Muscle layer of duodenum (tissue), 2 donors: ENCODE measurements around the gene CEP85.
"Not testable (repeated sequence)": the region's sequence is repeated elsewhere in the genome, so short reads cannot be mapped to it uniquely, and the experiment has no call there.

Source experiments
- H3K27ac ChIP-seq: one replicate; pipeline ENCODE4 v1.7.0; 2013; ENCODE audit warnings: mild to moderate bottlenecking, low read length
- H3K27me3 ChIP-seq: one replicate; pipeline ENCODE4 v1.7.0; 2013; ENCODE audit warnings: low read depth, mild to moderate bottlenecking, control low read depth, low read length
- H3K36me3 ChIP-seq, 2 donors: one replicate each; pipeline ENCODE4 v1.7.0; 2013; ENCODE audit warnings: low read length in 2 of 2, control low read depth in 1 of 2, mild to moderate bottlenecking in 1 of 2; ENCODE audit not compliant: insufficient read depth in 2 of 2, control insufficient read depth in 1 of 2
- H3K4me1 ChIP-seq, 2 donors: one replicate each; pipeline ENCODE4 v1.7.0; 2013; ENCODE audit warnings: low read length in 2 of 2, mild to moderate bottlenecking in 2 of 2, control low read depth in 1 of 2, moderate library complexity in 1 of 2; ENCODE audit not compliant: insufficient read depth in 2 of 2, control insufficient read depth in 1 of 2
- H3K4me3 ChIP-seq, 2 donors: one replicate each; pipeline ENCODE4 v1.7.0; 2013; ENCODE audit warnings: low read length in 2 of 2, low read depth in 1 of 2, mild to moderate bottlenecking in 1 of 2
- H3K9me3 ChIP-seq, 2 donors: one replicate each; pipeline ENCODE4 v1.7.0; 2013; ENCODE audit warnings: low read length in 2 of 2, control low read depth in 1 of 2, mild to moderate bottlenecking in 1 of 2; ENCODE audit not compliant: control insufficient read depth in 1 of 2
- donor health status: healthy.

Gene CEP85

DNA sequence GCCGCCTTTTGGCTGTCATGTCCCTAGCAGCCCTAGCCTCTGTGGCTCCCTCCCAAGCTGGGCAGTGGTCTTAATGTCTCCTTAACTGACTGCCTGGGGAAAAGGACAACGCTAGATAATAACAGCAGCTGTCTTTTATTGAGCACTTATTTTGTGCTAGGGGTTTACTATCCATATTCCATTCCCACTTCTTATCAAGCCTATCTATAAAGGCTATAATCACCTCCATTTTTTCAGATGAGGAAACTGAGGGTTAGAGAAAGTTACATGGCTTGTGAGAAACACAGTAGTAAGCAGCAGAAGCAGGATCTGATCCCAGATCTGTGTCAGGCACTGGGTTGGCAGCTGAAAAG lies 52.0 kb downstream of the CEP85 start:
- H3K4me1 ChIP-seq: peaks cover 23 to 24% of the 10 kb centered on the region in 2 donors
- peak overlapping the region; percentile 14 for H3K27ac ChIP-seq
- no peaks in the 10 kb centered on the region for H3K9me3 ChIP-seq

DNA sequence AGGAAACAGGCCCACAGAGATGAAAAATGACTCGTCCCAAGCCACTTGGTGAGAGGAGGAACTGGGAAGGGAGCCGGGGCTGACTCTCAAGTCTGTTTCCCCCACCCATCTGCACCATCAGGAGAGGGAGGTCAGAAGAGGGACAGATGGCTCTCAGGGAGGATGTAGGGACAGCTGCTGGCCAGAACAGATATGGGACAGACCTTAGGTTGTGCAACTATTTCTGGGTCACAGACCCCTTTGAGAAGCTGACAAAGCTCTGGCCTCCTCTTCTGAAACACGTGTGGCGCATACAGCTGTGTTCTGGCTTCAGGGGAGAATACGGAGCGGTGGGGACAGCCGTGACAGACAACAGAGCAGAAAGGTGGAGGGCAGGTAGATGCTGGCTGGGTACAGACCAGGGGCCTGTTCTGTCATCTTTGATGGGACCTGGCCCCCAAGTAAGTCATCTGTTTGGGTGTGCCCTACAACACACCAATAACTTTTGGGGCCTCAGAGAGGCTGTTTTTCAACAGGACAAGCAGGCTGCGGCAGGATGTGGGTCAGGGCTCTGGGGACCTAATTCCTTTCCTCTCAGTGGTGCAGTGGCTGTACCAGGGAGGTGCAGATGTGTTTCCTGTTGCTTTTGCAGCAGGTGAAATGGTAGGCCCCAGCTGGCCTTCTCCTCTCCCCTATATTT lies 53.2 kb downstream of the CEP85 start:
- Histone ChIP-seq H3K27ac (peak overlapping the region; percentile 56), H3K9me3 (no peaks in the 10 kb centered on the region), H3K4me1 (peaks cover 15 to 23% of the 10 kb centered on the region in 2 donors), H3K36me3 (no peaks in the 10 kb centered on the region), H3K27me3 (no peaks in the 10 kb centered on the region), H3K4me3 (no peak overlapping the region)

More for the DNA sequence above, 52.0 kb downstream of the CEP85 start:
- peaks cover 0 to 6% of the 10 kb centered on the region in 2 donors for H3K36me3 ChIP-seq
- no peak overlapping the region for H3K4me3 ChIP-seq
- no peaks in the 10 kb centered on the region for H3K27me3 ChIP-seq

DNA sequence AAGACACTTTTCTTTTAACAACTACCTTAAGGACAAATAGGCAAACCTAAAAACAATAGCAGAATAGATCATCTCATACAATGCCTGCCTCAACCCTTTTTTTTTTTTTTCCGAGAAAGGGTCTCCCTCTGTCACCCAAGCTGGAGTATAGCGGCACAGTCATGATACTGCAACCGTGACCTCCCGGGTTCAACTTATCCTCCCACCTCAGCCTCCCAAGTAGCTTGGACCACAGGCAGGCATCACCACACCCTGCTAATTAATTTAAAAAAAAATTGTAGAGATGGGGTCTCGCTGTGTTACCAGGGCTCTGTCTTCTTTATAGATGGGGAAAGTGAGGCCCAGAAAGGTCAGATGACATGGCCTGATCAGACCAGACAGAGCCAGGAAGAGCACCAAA lies 53.8 kb downstream of the CEP85 start:
- peaks cover 0 to under 1% of the 10 kb centered on the region in 2 donors for H3K36me3 ChIP-seq
- no peak overlapping the region for H3K4me3 ChIP-seq
- H3K9me3 ChIP-seq: no peaks in the 10 kb centered on the region
- peak overlapping the region; percentile 56 for H3K27ac ChIP-seq
- peaks cover 13 to 23% of the 10 kb centered on the region in 2 donors for H3K4me1 ChIP-seq
- no peaks in the 10 kb centered on the region for H3K27me3 ChIP-seq

DNA sequence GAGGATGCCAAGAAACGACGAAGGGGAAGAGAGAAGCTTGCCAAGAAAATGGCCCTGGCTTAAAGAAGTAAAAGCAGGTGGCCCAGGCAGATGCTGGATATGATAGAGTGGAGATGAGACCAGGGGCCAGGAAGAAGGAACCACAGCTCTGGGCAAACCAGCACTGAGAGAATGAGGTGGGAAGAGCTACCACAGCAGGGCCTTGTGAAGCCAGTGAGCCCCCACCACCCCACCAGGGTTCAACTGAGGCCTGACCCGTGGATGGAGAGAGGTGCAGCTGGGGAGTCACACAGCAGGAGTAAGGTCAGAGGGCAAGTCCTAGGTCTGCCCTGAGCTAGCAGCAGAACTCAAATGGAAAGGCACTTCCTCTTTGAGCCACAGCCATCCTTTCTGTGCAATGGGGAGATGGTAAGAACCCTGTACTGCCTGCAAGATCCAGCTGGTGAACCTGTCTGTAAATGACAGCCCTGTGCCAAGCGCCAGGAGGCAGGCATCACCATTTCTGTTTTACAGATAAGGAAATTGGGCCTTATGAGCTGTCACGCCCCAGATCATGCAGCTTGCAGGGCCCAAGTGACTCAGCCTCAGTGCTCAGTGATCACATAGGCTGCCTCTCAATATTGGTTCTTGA lies 54.4 kb downstream of the CEP85 start:
- no peaks in the 10 kb centered on the region for H3K27me3 ChIP-seq
- H3K27ac ChIP-seq: peak overlapping the region; percentile 25
- no peak overlapping the region for H3K4me3 ChIP-seq
- peaks cover 13 to 23% of the 10 kb centered on the region in 2 donors for H3K4me1 ChIP-seq
- H3K36me3 ChIP-seq: peaks cover 0 to 4% of the 10 kb centered on the region in 2 donors
- H3K9me3 ChIP-seq: no peaks in the 10 kb centered on the region

DNA sequence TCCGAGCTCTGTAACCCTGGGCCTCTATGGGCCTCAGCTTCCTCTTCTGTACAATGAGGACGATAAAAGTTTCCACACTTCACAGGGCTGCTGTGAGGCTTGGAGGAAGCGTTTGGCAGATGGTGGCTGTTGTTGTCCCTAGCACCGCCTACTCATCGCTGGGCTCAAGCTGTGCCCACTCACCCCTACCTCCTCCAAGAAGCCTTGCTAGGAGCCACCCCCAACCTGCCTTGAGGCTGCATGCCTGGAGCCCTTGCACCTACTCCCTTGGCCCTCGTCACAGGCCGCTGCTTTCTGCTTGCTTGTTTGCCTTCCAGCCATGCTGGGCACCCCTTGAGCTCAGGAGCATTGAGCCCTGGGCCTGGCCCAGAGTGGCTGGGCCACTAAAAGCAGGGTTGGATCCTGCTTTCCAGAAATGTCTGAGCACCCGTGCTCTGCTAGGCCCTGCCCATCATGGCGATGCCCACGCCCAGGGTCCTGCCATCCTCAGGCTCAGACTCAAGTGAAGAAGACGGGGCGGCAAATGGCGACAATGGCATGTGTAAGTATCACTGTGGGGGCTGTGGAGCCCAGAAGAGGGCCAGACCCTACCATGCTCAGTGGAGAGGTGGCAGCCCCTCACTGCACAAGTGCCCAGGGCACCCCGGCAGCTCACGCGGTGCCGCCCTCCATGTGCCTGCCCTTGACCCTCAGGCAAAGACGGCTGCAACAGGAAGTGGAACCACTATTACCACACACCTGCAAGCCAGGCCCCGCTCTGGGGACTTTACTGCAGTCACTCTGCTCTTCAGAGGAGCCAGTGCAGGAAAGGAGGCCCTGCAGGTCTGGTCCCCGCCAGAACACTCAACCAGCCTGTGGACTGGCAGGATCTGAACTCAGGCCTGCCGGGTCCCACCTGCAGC lies 55.4 kb downstream of the CEP85 start:
- Histone ChIP-seq H3K9me3 (no peaks in the 10 kb centered on the region), H3K27ac (peak overlapping the region; percentile 25), H3K4me1 (peaks cover 10 to 20% of the 10 kb centered on the region in 2 donors), H3K27me3 (no peaks in the 10 kb centered on the region), H3K36me3 (peaks cover 0 to 8% of the 10 kb centered on the region in 2 donors), H3K4me3 (no peak overlapping the region)

DNA sequence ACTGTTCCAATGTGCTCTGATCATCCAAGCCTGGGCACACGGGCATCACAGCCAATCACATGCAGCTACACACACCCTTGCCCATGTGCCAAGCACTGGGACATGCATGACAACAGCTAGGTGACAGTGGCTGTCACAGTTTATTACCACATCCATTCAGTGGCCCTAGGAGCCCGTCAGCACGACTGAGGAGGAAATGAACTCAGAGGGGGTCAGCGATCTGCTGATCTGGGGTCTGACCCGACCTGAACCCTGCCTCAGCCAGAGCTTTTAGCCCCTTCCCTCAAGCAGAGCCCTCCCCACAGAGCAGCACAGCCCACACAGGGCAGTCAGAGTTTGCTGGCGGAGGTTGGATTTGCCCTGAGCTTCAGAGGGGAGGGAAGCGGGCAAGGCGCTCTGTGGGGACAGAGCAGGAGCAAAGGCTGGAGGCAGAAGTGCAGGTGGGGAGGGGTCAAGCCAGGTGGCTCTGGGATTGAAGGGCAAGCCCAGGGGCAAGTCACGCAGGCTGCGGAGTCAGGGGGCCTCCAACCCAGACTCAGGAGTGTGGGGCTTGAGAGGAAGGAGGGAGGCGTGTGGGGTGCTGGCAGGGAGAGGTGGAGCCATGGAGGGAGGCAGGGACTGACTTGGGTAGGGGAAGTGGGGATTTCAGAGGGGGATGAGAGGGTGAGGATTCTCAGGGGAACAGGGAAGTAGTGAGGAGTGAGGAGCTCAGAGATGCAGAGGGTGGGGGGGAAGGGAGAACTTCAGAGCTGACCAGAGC lies 56.3 kb downstream of the CEP85 start:
- no peaks in the 10 kb centered on the region for H3K27me3 ChIP-seq
- H3K9me3 ChIP-seq: no peaks in the 10 kb centered on the region
- peaks cover 0 to 8% of the 10 kb centered on the region in 2 donors for H3K36me3 ChIP-seq
- peak overlapping the region; percentile 16 for H3K27ac ChIP-seq
- no peak overlapping the region for H3K4me3 ChIP-seq
- H3K4me1 ChIP-seq: peaks cover 9 to 14% of the 10 kb centered on the region in 2 donors

DNA sequence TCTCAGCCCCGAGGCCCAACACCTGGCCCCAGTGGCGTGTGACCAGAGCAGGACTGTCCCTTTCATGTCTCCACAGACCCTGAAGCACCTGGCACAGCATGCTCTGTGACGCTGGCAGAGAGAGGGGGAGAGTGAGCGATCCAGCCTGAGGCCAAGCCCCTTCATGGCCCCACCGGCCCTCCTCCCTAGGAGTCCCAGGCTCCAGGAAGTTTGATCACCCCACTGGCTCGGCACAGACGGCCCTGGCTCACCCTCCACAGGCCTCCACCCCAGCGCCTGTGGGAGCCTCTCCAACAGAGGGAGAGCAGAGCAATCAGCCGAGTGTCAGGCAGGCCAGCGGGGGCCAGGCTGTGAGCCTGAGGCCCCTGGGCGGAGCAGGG lies 56.9 kb downstream of the CEP85 start:
- H3K4me3 ChIP-seq: no peak overlapping the region
- no peaks in the 10 kb centered on the region for H3K27me3 ChIP-seq
- H3K4me1 ChIP-seq: peaks cover 9 to 14% of the 10 kb centered on the region in 2 donors
- H3K27ac ChIP-seq: no peak overlapping the region
- H3K9me3 ChIP-seq: no peaks in the 10 kb centered on the region
- peaks cover 0 to 12% of the 10 kb centered on the region in 2 donors for H3K36me3 ChIP-seq

DNA sequence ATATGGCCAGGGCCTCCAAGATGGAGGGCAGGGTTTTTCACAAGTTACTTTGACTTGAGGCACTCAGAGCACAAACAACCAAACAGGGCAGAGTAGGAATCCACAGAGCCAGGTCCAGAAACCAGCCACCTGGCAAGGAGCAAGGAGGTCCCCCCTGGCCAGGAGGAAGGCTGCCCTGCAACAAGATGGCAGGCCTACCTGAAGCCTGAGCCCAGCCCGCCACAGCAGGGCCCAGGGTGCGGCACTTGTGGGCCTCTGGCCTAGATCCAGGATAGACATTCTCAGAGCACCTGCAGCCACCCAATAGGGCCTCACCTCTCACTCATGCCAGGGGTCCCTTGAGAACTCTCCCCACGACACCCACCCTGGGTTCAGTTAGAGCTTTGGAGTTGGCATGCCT lies 57.4 kb downstream of the CEP85 start:
- no peak overlapping the region for H3K27ac ChIP-seq
- peaks cover 5 to 14% of the 10 kb centered on the region in 2 donors for H3K4me1 ChIP-seq
- H3K36me3 ChIP-seq: peaks cover 0 to 16% of the 10 kb centered on the region in 2 donors

DNA sequence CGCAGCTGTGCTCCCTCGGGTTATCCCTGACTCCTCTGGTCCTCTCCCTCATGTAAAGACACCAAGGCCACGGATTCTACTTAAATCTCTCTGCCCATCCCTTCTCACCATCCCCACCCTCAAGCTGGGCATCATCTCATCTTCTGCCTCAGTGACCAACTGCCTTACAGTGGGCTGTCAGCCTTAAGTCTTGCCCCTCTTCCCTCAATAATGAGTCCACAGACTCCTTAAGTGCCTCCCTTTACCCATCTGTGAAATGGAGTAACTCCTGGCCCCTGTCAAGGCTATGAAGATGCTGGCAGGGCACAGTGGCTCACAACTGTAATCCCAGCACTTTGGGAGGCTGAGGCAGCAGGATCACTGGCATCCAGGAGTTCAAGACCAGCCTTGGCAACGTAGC lies 57.9 kb downstream of the CEP85 start:
- Histone ChIP-seq H3K27me3 (no peaks in the 10 kb centered on the region), H3K4me1 (peaks cover 5 to 14% of the 10 kb centered on the region in 2 donors), H3K36me3 (peaks cover 0 to 21% of the 10 kb centered on the region in 2 donors), H3K9me3 (no peaks in the 10 kb centered on the region), H3K27ac (no peak overlapping the region), H3K4me3 (no peak overlapping the region)

More for the DNA sequence above, 57.4 kb downstream of the CEP85 start:
- H3K9me3 ChIP-seq: no peaks in the 10 kb centered on the region
- no peak overlapping the region for H3K4me3 ChIP-seq
- no peaks in the 10 kb centered on the region for H3K27me3 ChIP-seq

DNA sequence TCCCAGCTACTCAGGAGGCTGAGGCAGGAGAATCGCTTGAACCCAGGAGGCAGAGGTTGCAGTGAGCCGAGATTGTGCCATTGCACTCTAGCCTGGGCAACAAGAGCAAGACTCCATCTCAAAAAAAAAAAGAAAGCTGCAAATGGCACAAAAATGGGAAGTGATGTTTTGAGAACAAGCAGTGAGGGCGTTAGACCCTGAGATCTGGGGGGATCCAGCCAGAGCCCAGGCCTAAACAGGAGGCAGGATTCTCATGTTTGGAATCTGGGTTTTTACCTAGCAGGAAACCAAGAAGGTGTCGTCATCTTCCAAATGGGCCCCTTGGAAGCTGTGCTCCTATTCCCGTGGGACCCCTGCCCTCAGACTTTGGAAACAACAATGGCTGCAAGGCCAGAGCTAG lies 58.7 kb downstream of the CEP85 start:
- H3K4me3 ChIP-seq, H3K27ac ChIP-seq, H3K27me3 ChIP-seq, H3K9me3 ChIP-seq: not testable (repeated sequence)
- Histone ChIP-seq H3K4me1 (peaks cover 5 to 11% of the 10 kb centered on the region in 2 donors), H3K36me3 (peaks cover 0 to 25% of the 10 kb centered on the region in 2 donors)
